ENCODE results near the gene C15orf61.

The C15orf61 gene

GRCh38 chr15:67521029-67521782 is at the start of gene C15orf61:
C15orf61 (plus strand) TSS chr15:67521131; CDS start chr15:67521249, 118 bp downstream.
- no peak for FAIRE-seq
- peak; percentile 75 for DNase-seq (ENCODE audit: insufficient read length, low spot score)
- no peak for TF ChIP-seq CTCF (IDR thresholded peaks at IDR 0.05; ENCODE audit: insufficient read depth, missing control alignments)

- DNase-seq (ENCODE audit: insufficient read length, low spot score) (no peak), FAIRE-seq (no peak)
- no peak for TF ChIP-seq CTCF (IDR thresholded peaks at IDR 0.05; ENCODE audit: insufficient read depth, missing control alignments)
These were observed 48.0 kb upstream of the C15orf61 start for GRCh38 chr15:67472957-67473356.

GRCh38 chr15:67474405-67475110 is 46.4 kb upstream of the C15orf61 start:
- FAIRE-seq (no peak), DNase-seq (ENCODE audit: insufficient read length, low spot score) (no peak)
- TF ChIP-seq CTCF (IDR thresholded peaks at IDR 0.05; ENCODE audit: insufficient read depth, missing control alignments), result no peak

- no peak for FAIRE-seq
- TF ChIP-seq CTCF (IDR thresholded peaks at IDR 0.05; ENCODE audit: insufficient read depth, missing control alignments), result no peak
- DNase-seq (ENCODE audit: insufficient read length, low spot score), result no peak
These were observed 41.0 kb upstream of the C15orf61 start for GRCh38 chr15:67479781-67480505.

- TF ChIP-seq CTCF (IDR thresholded peaks at IDR 0.05; ENCODE audit: insufficient read depth, missing control alignments), result no peak
- FAIRE-seq (no peak), DNase-seq (ENCODE audit: insufficient read length, low spot score) (no peak)
These were observed 40.2 kb upstream of the C15orf61 start for GRCh38 chr15:67480741-67481140.

- DNase-seq (ENCODE audit: insufficient read length, low spot score) (no peak), FAIRE-seq (no peak)
These were observed 39.3 kb upstream of the C15orf61 start for GRCh38 chr15:67481680-67482079.

More at GRCh38 chr15:67481680-67482079, 39.3 kb upstream of the C15orf61 start:
- no peak for TF ChIP-seq CTCF (IDR thresholded peaks at IDR 0.05; ENCODE audit: insufficient read depth, missing control alignments)

Data from D721Med (cell line).